Mesothelial cell of epicardium (in vitro differentiated cells): ENCODE results near the gene TTC39A. TPM values are rescaled to one million over a fixed set of nuclear protein-coding genes. Genes with fewer than 3 reads are reported as not detected.

Experiments
- DNase-seq, 2 experiments: peaks; one replicate each; pipeline ENCODE4 v3.0.0; 2021; ENCODE audit warnings: low spot score in 2 of 2; ENCODE audit not compliant: unreplicated experiment in 2 of 2
- H3K27ac Mint-ChIP-seq: 2 replicates; pipeline ENCODE4 v1.8.0; 2021; ENCODE audit warnings: mixed read lengths
- H3K27me3 Mint-ChIP-seq: 2 replicates; pipeline ENCODE4 v1.8.0; 2021; ENCODE audit warnings: low read depth, mixed read lengths
- H3K36me3 Mint-ChIP-seq: 2 replicates; pipeline ENCODE4 v1.8.0; 2021; ENCODE audit warnings: mixed read lengths
- H3K4me1 Mint-ChIP-seq: 2 replicates; pipeline ENCODE4 v1.8.0; 2021; ENCODE audit warnings: mixed read lengths
- H3K4me3 Mint-ChIP-seq: 2 replicates; pipeline ENCODE4 v1.8.0; 2021; ENCODE audit warnings: mild to moderate bottlenecking, moderate library complexity, mixed read lengths
- H3K9me3 Mint-ChIP-seq: 2 replicates; pipeline ENCODE4 v1.8.0; 2021; ENCODE audit warnings: mixed read lengths
- total RNA-seq: library from RNA; stranded (reverse); gene quantifications from 3 replicates; pipeline ENCODE4 v1.2.1, GENCODE V29; 2021
- TF ChIP-seq, protein P1 (sequence below): fragments of 200-600 bp; sonication (generic); IDR thresholded peaks from one replicate; pipeline ENCODE4 v1.5.0; 2021; ENCODE audit warnings: antibody characterized with exemption; ENCODE audit not compliant: unreplicated experiment

TTC39A gene
- total RNA-seq, 1 donor from 2014 or later = 8.0 TPM

DNA sequence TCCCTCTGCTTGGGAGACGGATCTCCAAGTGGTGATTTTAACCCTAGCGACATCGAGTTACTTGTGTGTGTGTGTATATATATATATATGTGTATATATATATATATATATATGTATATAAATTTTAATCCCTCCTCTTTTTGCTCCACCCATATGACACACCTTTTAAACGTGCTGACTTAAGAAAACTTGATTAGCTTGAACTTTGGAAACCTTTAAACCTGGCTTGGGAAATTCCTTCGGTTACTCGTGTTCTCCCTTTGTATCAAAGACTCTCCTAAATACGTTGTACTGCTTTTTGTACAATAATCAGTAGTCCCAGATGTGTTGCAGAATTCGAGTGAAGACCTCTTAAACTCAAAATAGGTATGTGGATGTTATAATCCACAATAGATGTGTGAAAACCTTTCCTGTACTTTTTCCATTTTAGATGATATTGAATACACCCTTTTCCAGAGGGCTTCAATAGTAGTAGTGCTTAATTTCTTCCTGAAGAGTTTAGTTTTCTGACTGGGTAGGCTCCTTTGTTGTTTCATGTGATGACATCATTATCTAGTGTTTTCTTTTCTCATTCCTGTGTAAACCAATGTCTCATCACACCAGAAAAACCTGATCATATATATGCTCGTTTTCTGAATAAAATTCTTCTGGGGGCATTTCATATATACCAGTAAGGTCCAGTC is 92.9 kb downstream of the TTC39A start:
- Mint-ChIP-seq H3K4me3 (no peak overlapping the region), H3K4me1 (peaks cover 33% of the 10 kb centered on the region), H3K36me3 (no peaks in the 10 kb centered on the region), H3K27me3 (no peaks in the 10 kb centered on the region), H3K9me3 (no peaks in the 10 kb centered on the region), H3K27ac (no peak overlapping the region)
- no peak for DNase-seq
- TF ChIP-seq, protein P1, sequence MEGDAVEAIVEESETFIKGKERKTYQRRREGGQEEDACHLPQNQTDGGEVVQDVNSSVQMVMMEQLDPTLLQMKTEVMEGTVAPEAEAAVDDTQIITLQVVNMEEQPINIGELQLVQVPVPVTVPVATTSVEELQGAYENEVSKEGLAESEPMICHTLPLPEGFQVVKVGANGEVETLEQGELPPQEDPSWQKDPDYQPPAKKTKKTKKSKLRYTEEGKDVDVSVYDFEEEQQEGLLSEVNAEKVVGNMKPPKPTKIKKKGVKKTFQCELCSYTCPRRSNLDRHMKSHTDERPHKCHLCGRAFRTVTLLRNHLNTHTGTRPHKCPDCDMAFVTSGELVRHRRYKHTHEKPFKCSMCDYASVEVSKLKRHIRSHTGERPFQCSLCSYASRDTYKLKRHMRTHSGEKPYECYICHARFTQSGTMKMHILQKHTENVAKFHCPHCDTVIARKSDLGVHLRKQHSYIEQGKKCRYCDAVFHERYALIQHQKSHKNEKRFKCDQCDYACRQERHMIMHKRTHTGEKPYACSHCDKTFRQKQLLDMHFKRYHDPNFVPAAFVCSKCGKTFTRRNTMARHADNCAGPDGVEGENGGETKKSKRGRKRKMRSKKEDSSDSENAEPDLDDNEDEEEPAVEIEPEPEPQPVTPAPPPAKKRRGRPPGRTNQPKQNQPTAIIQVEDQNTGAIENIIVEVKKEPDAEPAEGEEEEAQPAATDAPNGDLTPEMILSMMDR = no peak

Other genes with a start within 250 kb of the TTC39A start
- not detected in 3 replicates for gene C1orf185, start 228.3 kb downstream of the TTC39A start, total RNA-seq
- gene RNF11, start 94.3 kb downstream of the TTC39A start, total RNA-seq = 68.5 to 76.7 TPM (median 71.2 TPM) in 3 replicates
- 50.3 to 53.4 TPM (median 52.5 TPM) in 3 replicates for gene EPS15, start 188.7 kb upstream of the TTC39A start, total RNA-seq